Muscle of leg (tissue), 11 donors: ENCODE results near the gene RAPGEF1. TPM values are rescaled to one million over a fixed set of nuclear protein-coding genes. Genes with fewer than 3 reads are reported as not detected.

Experiments
- DNase-seq: peaks from one replicate; pipeline ENCODE4 v3.0.0; 2013
- H3K27ac ChIP-seq: one replicate; pipeline ENCODE4 v1.5.1; 2013; ENCODE audit warnings: mild to moderate bottlenecking, low read length, control low read depth
- H3K27me3 ChIP-seq: one replicate; pipeline ENCODE4 v1.6.1; 2013; ENCODE audit warnings: low read length; ENCODE audit not compliant: control insufficient read depth, insufficient read depth
- H3K36me3 ChIP-seq: one replicate; pipeline ENCODE4 v1.6.1; 2013; ENCODE audit warnings: low read length; ENCODE audit not compliant: control insufficient read depth, insufficient read depth
- H3K4me1 ChIP-seq: one replicate; pipeline ENCODE4 v1.6.1; 2013; ENCODE audit warnings: low read length; ENCODE audit not compliant: control insufficient read depth, insufficient read depth
- H3K4me3 ChIP-seq: one replicate; pipeline ENCODE4 v1.5.1; 2013; ENCODE audit warnings: low read length, control low read depth
- H3K9me3 ChIP-seq: replicated peaks from 2 replicates; pipeline ENCODE4 v1.6.1; 2013; ENCODE audit warnings: low read depth, low read length; ENCODE audit not compliant: control insufficient read depth
- WGBS: methylation state at CpG from one replicate; pipeline ENCODE4 v1.1.5; 2013; ENCODE audit warnings: missing lambda C conversion rate; ENCODE audit not compliant: insufficient coverage; 5-methylcytosine and 5-hydroxymethylcytosine counted together
- polyA plus RNA-seq, 8 donors: library from polyadenylated mRNA; unstranded; fragments of 120-200 nt; gene quantifications; one replicate each; pipeline versions ENCODE4 v1.2.1 to v1.2.3, GENCODE V29; 2013; ENCODE audit warnings: inconsistent platforms in 1 of 8, low replicate concordance in 1 of 8; ENCODE audit not compliant: insufficient read length in 8 of 8, insufficient read depth in 1 of 8
- total RNA-seq: library from RNA; stranded (reverse); fragments of 120-200 nt; gene quantifications from one replicate; pipeline ENCODE4 v1.2.4, GENCODE V29; 2013

Gene RAPGEF1
- total and polyA plus RNA-seq, 9 donors = 30.2 to 95.2 (median 79.6) TPM

- no peaks in the 10 kb centered on the region for H3K27me3 ChIP-seq
- no peak overlapping the region for H3K4me3 ChIP-seq
- peaks cover 16% of the 10 kb centered on the region for H3K4me1 ChIP-seq
- peak; percentile 83 for DNase-seq
- H3K27ac ChIP-seq = no peak overlapping the region
- 69% methylated on average over 20 of the region's 21 CpGs for WGBS
- no peaks in the 10 kb centered on the region for H3K9me3 ChIP-seq
- H3K36me3 ChIP-seq = peaks cover 79% of the 10 kb centered on the region
These were observed 148.7 kb downstream of the RAPGEF1 start for GRCh38 chr9:131590907-131591844.

DNA sequence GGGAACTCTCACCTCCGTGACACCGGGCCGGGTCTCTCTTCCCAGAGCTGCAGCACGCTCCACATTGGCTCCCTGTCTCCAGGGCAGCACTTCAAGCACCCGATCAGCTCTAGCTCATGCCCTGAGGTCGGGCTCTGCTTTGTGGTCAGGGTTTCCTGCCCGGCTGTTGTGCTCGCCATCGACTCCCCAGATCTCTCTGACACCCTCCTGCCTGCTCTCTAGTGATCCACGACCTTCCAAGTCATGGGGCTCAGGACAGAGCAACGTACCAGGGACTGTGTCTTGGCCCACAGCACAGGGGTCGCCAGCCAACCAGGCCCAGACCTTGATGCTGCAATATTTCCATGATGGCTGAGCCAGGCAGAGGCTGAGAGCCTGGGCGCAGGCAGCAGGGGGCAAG lies 149.4 kb downstream of the RAPGEF1 start:
- 76% methylated on average over 13 of the region's 13 CpGs for WGBS
- no peak for DNase-seq
- Histone ChIP-seq H3K9me3 (no peaks in the 10 kb centered on the region), H3K27me3 (no peaks in the 10 kb centered on the region), H3K36me3 (peaks cover 74% of the 10 kb centered on the region), H3K4me1 (peaks cover 16% of the 10 kb centered on the region), H3K4me3 (no peak overlapping the region), H3K27ac (no peak overlapping the region)

DNA sequence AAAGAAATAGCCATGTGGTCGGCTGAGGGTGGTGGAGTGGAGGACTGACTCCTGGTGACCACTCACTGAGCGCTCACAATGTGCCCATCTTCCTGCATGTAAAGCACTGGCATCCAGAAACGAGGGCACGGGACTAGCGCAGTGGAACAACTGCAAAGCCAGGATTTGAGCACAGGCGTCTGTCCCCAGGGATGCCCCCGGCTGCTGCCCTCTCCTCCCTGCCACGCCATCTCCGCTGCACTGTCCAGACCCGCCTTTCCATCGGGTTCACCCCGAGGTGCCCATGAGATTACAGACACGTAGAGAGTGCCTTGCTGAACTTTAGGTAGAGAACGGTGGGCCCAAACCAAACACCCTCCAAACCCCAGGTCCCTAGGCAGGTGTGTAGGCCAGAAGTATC lies 149.9 kb downstream of the RAPGEF1 start:
- H3K9me3 ChIP-seq = no peaks in the 10 kb centered on the region
- no peak for DNase-seq
- H3K27me3 ChIP-seq = no peaks in the 10 kb centered on the region
- H3K36me3 ChIP-seq = peaks cover 75% of the 10 kb centered on the region
- 90% methylated on average over 13 of the region's 14 CpGs for WGBS
- H3K27ac ChIP-seq = no peak overlapping the region
- no peak overlapping the region for H3K4me3 ChIP-seq
- H3K4me1 ChIP-seq = peaks cover 16% of the 10 kb centered on the region

DNA sequence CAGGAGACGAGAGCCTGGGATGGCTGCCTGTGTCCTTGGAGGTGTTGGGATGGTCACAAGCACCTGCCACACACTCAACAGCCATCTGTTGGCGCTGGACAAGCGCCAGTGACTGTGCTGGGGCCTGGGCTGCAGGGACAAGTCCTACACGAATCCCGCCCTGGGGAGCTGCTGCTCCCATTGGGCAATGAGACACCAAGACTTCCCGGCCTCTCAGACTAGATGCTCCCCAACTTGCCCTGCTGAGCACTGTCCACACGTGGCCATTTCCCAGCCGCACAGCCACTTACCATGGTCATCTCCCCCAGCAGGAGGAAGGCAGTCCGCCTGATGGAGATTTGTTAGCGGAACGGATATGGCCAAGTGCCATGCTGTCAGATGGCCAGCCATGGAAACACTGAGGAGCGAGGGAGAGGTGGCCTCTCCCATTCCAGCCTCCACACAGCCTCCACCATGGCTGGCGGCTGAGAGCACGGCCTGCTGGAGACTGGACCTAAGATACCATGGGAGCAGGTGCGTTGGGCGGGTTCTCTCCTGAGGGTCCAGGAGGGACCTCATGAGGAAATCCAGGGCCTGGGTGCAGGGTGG lies 150.7 kb downstream of the RAPGEF1 start:
- H3K4me3 ChIP-seq = no peak overlapping the region
- peaks cover 16% of the 10 kb centered on the region for H3K4me1 ChIP-seq
- no peaks in the 10 kb centered on the region for H3K9me3 ChIP-seq
- no peak overlapping the region for H3K27ac ChIP-seq
- H3K36me3 ChIP-seq = peaks cover 75% of the 10 kb centered on the region
- DNase-seq = peak; percentile 39
- WGBS = 83% methylated on average over 9 of the region's 16 CpGs
- H3K27me3 ChIP-seq = no peaks in the 10 kb centered on the region

GRCh38 chr9:131588396-131588795 lies 151.5 kb downstream of the RAPGEF1 start:
- peaks cover 16% of the 10 kb centered on the region for H3K4me1 ChIP-seq
- no peaks in the 10 kb centered on the region for H3K27me3 ChIP-seq
- no peaks in the 10 kb centered on the region for H3K9me3 ChIP-seq
- WGBS = 82% methylated on average over 3 of the region's 9 CpGs
- no peak for DNase-seq
- no peak overlapping the region for H3K27ac ChIP-seq
- peaks cover 75% of the 10 kb centered on the region for H3K36me3 ChIP-seq
- H3K4me3 ChIP-seq = no peak overlapping the region

- 78% methylated on average over 14 of the region's 14 CpGs for WGBS
- H3K27me3 ChIP-seq = no peaks in the 10 kb centered on the region
- H3K4me3 ChIP-seq = no peak overlapping the region
- H3K36me3 ChIP-seq = peaks cover 75% of the 10 kb centered on the region
- DNase-seq = no peak
- H3K27ac ChIP-seq = no peak overlapping the region
- peaks cover 16% of the 10 kb centered on the region for H3K4me1 ChIP-seq
- no peaks in the 10 kb centered on the region for H3K9me3 ChIP-seq
These were observed 152.0 kb downstream of the RAPGEF1 start for GRCh38 chr9:131587906-131588305.

- H3K27me3 ChIP-seq = no peaks in the 10 kb centered on the region
- no peak for DNase-seq
- no peak overlapping the region for H3K27ac ChIP-seq
- no peaks in the 10 kb centered on the region for H3K9me3 ChIP-seq
- 85% methylated on average over 8 of the region's 9 CpGs for WGBS
- peaks cover 76% of the 10 kb centered on the region for H3K36me3 ChIP-seq
- peaks cover 16% of the 10 kb centered on the region for H3K4me1 ChIP-seq
- no peak overlapping the region for H3K4me3 ChIP-seq
These were observed 152.5 kb downstream of the RAPGEF1 start for GRCh38 chr9:131587331-131587730.

DNA sequence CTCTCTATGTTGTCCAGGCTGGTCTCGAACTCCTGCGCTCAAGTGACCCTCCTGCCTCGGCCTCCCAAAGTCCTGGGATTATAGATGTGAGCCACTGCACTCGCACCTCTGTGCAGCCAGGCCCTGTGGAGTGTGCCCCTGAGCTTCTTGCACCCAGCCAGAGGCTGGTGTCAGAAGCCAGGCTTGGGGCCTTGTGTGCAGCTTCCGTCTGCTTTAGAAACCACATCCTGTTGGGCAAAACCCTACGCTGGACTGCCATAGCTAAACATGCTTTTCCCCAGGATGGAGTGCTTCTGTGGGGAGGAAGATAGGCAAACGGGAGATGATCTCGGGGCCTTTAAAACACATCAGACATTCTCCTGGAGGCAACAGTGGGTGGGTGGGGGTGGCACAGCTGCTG lies 154.5 kb downstream of the RAPGEF1 start:
- 86% methylated on average over 5 of the region's 8 CpGs for WGBS

GRCh38 chr9:131584858-131585257 lies 155.0 kb downstream of the RAPGEF1 start:
- peaks cover 17% of the 10 kb centered on the region for H3K4me1 ChIP-seq
- DNase-seq = no peak
- no peak overlapping the region for H3K4me3 ChIP-seq
- H3K36me3 ChIP-seq = peaks cover 78% of the 10 kb centered on the region
- H3K9me3 ChIP-seq = no peaks in the 10 kb centered on the region
- H3K27me3 ChIP-seq = no peaks in the 10 kb centered on the region
- 85% methylated on average over 7 of the region's 7 CpGs for WGBS
- H3K27ac ChIP-seq = no peak overlapping the region

More for the DNA sequence above, 154.5 kb downstream of the RAPGEF1 start:
- Histone ChIP-seq H3K9me3 (no peaks in the 10 kb centered on the region), H3K4me3 (no peak overlapping the region), H3K4me1 (peaks cover 12% of the 10 kb centered on the region), H3K27ac (no peak overlapping the region), H3K27me3 (no peaks in the 10 kb centered on the region), H3K36me3 (peaks cover 78% of the 10 kb centered on the region)
- peak; percentile 51 for DNase-seq

GRCh38 chr9:131583836-131584555 lies 155.9 kb downstream of the RAPGEF1 start:
- no peak overlapping the region for H3K27ac ChIP-seq
- 93% methylated on average over 23 of the region's 27 CpGs for WGBS
- H3K4me3 ChIP-seq = no peak overlapping the region
- H3K4me1 ChIP-seq = peaks cover 15% of the 10 kb centered on the region
- H3K36me3 ChIP-seq = peaks cover 79% of the 10 kb centered on the region
- no peak for DNase-seq
- no peaks in the 10 kb centered on the region for H3K27me3 ChIP-seq
- H3K9me3 ChIP-seq = no peaks in the 10 kb centered on the region
